Suppressor macrophage treated with lipopolysaccharide for 1 hour (primary cell): ENCODE measurements around the gene SRCAP.
"Not testable (repeated sequence)": the region's sequence is repeated elsewhere in the genome, so short reads cannot be mapped to it uniquely, and the experiment has no call there.

Experiments used
- DNase-seq, 3 donors: peaks; one replicate each; pipeline ENCODE4 v3.0.0-alpha.2; 2020 to 2022

Gene SRCAP

GRCh38 chr16:30664616-30665109 lies 34.3 kb upstream of the SRCAP start:
- no peak for DNase-seq

DNA sequence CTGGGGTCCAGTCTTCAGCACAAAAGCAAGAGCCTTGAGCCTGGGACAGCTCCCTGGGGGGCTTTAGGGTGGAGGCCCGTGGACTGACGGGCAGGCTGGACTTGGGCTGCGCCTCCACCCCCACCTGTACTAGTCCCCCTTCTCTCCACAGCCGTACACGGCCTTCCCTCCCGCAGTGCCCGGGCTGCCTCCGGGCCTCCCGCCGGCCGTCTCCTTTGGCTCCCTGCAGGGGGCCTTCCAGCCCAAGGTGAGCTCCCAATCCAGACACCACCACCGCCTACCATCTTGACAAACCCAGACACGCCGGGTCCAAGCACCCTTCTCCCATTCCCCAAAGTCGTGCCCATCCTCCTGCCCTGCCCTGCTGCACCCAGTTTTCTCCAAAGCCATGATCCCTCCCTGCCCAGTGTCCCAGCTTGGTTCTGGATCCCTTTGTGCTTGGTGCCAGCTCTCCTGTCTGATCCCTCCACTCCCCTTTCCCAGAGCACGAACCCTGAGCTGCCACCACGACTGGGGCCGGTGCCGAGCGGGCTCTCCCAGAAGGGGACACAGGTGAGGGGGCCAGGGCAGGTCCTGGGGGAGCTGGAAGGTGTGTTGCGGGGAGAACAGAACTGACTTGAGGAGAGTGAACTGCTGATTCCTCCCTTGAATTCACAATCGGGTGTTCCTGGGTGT lies 33.7 kb upstream of the SRCAP start:
- no peak for DNase-seq

DNA sequence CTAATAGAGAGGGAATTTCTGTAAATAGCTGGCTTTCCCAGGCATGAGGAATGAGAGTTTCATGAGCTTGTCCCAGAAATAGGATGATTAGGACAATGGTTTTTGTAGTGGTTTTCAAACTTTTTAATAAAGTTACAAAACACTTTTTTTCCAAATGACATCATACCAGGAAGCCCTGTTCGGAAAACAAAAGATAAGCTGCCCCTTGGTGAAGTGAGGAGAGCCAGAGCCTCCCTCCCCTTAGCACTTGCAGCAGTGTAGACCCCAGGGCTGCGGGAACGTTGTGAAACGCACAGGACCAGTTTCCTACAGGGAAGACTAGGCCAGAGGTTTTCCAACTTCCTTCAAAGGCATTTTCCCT lies 33.2 kb upstream of the SRCAP start:
- no peak for DNase-seq

DNA sequence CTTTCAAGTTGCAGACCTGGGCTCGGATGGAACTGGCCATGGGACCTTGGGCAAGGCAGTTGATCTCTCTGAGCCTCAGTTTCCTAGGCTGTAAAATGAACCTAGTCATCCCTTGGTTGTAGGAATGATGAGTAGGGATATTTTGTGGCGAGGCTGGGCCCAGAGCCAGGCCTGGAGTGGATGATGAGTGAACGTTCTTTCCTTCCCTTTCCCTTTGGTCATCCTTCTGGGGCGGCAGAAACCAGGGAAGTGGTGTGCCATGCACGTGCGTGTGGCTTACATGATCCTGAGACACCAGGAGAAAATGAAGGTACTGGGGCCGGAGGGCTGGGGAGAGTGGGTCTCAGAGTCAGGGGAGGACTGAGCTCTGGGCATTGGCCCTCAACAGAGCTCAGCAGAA lies 32.3 kb upstream of the SRCAP start:
- DNase-seq = no peak

GRCh38 chr16:30667361-30667905 lies 31.5 kb upstream of the SRCAP start:
- no peak for DNase-seq

DNA sequence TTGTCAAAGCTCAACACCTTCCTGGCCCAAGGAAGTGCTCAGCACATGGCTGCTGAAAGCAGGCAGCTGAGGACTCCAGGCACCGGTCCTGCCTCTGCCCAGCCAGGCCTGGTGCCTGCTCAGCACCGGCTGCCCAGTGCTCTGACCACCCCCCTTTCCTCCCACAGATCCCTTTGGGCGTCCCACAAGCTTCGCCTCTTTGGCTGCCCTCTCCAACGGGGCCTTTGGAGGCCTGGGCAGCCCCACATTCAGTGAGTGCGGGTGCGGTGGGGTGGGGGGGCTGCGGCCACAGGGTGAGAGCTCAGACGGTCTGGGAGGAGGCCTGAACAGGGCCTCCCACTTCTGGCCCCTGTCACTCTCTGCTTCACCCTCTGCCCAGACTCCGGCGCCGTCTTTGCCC lies 30.6 kb upstream of the SRCAP start:
- DNase-seq = no peak

DNA sequence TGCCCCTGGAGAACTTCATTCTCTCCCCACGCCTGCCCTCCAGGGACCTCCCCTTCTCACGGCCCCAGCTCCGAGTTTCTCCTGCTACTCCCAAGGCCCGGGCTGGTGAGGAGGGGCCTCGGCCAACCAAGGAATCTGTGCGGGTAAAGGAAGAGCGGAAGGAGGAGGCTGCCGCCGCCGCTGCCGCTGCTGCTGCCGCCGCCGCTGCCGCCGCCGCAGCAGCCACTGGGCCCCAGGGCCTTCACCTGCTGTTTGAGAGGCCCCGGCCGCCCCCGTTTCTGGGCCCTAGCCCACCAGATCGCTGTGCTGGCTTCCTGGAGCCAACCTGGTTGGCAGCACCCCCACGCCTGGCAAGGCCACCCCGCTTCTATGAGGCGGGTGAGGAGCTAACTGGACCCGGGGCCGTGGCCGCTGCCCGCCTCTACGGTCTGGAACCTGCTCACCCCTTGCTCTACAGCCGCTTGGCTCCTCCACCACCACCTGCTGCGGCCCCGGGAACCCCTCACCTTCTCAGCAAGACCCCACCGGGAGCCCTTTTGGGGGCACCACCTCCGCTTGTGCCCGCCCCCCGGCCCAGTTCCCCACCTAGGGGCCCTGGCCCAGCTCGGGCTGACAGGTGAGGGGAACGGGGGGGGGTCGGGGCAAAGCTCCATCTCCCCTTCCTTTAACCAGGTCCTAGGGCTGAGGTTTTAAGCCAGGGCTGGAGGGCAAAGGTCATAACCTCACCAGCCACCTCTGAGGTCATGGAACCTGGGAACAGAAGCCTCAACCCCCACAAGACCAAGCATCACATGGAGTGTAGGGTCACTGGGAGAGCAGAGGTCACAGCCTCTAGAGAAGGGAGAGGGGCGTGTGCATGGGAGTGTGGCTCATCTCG lies 29.7 kb upstream of the SRCAP start:
- DNase-seq = no peak

DNA sequence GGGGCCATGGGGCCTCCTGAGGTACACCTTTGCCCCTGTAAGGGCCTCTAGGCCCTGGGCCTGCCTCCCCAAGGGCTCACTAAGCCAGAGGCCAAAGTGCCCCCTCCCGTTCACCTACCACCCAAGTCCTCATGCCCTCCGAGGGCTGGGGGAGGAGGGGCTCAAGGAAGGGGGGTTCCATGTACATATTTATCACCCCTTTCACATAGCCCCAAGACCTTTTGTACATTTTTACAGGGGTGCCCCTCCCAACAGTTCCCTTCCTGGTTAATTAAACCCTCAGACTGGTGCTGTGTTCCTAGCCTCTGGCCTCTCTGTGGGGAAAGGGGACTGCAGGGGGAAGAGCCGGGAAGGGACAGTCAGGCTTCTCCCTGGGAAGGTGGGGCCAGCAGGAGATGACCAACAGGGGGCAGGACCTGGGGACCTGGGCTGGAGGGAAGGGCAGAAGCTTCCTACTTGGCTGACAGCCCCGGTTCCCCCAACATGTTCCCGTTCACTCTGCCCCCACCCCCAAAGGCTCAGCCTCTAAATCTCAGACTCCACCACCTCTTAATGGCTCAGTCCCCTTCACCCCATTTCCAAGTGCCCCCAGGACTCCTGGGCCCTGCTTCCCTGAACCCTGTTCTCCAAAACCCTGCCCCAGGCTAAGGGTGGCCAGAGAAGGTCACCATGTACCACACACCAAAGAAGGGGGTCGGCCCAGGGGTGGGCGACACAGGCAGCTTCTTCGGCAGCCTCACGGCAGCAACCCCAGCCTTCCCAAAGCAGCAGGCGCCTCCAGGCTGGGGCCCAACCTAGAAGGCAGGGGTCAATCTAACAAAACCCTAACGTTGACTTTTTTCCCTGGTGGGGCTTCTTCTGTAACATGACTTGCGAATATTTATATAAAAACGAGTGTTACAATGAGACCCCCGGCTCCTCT lies 28.8 kb upstream of the SRCAP start:
- no peak for DNase-seq

DNA sequence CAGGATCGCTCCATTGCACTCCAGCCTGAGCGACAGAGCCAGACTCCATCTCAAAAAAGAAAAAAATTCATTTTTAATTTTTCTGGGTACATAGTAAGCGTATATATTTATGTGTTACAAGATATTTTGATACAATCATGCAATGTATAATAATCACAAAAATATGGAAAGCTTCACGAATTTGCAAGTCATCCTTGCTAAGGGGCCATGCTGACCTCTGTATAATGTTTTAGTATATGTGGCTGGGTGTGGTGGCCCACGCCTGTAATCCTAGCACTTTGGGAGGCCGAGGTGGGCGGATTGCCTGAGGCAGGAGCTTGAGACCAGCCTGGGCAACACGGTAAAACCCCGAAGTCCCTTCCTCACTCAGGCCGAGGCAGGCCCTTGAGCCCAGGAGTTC lies 23.8 kb upstream of the SRCAP start:
- no peak for DNase-seq

DNA sequence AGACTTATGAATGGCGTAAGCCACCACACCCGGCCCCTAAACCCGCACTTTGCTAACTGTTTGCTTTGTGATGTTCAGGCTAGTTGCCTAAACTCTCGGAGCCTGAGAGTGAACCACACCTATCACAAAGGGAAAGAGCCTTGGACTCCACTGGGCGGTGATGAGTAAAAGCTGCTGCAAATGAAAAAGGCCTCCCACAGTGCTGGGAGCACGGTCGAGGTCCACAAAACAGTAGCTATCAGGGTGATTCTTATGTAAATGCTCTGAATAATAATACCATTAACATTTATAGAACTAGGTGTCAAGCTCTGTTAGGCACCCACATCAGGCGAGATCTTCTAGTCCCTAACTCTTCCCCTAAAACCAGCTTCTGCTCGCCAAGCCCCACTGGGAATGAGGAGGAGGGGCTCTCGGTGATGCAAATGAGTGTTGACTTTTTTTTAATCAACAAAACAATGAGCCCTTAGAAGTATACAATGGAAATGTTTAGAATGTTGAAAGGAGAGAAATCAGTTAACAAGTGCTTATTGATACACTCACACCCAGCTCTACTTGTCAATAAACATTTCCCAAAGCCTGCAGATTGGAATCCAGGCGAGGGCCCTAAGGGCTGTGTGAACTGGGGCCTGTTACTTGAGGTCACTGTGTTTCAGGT lies 20.9 kb upstream of the SRCAP start:
- no peak for DNase-seq

DNA sequence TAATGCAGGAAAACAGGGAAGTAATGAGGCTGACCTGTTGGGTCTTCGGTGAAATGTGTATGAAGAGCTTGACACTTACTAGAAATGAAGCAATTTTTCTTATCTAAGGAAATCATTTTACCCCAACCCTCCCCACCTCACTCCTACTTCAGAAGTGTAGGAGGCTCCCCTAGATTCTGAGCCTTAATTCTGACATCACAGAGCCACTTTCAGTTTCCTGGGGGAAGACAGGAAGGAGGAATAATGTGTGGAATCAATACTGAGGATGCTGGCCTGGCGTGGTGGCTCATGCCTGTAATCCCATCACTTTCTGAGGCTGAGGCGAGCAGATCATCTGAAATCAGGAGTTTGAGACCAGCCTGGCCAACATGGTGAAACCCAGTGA lies 20.4 kb upstream of the SRCAP start:
- no peak for DNase-seq

GRCh38 chr16:30680326-30680725 lies 18.6 kb upstream of the SRCAP start:
- no peak for DNase-seq

DNA sequence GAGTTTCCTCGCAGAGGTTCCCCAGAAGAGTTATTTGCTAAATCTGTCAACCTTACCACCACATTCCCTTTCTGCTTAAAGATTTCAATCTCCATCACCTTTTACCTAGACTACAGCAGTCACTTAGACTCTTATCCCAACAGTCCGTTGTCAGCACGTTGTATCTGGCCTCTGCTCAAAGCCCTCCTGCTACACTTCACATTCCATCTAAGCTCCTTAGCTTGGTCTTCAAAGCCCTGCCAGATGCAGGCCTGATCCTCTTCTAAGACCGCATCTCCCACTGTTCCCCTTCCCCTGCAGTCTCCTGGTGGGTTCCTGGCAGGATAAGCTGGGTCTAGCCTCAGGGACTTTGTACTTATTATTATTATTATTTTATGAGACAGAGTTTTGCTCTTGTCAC lies 10.3 kb upstream of the SRCAP start:
- no peak for DNase-seq

DNA sequence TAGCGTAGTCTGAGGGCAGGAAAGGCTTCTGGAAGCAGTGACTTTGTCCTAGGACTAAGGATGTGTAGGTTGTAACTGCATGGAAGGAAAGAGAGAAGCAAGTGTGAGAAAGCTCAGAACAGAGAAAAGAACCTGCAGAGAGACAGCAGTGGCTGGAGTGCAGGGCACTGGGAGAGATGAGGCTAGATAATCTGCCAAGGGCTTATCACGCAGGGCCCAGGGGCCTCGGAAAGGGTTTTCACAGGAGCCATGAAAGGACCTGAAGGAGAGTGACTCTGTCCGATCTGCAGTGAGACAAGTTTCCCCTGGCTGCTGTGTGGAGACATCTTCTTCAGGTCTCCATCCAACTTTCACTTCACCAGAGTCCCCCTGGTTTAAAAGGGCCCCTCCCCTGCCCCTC lies 7.1 kb upstream of the SRCAP start:
- DNase-seq = no peak

- peak; percentile 68 to 82 (median 78) for DNase-seq
These were observed 6.4 kb upstream of the SRCAP start for GRCh38 chr16:30692396-30693064.

DNA sequence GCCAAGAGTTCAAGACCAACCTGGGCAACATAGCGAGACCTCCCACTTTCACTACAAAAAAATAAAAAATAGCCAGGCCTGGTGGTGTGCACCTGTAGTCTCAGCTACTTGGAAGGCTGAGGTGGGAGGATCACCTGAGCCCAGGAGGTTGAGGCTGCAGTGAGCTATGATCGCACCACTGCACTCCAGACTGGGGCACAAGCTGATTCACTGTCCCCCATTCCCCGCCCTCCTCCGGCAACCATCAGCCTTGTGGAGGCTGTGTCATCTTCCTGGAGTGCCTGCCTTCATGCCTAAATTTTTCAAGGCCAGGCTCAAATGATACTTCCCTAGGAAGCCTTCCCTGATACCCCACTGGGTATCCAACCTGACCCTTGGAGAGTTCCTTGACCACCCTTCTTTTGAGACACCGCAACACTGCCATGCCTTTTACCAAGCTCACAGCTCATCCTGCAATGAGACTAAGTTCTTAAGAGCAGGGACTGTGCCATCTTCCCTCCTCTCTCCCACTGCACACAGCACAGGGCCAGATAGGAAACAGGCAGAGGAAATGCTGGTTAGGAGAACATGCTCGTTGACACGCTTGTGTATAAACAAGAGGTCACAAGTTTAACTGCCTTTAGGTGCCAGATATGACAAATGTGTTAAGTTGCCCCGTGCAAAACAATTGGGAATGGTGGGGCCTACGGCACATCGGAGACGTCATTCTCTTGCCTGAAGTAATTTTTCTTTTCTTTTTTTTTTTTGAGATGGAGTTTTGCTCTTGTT lies 3.9 kb upstream of the SRCAP start:
- peak; percentile 32 to 35 (median 35) for DNase-seq

DNA sequence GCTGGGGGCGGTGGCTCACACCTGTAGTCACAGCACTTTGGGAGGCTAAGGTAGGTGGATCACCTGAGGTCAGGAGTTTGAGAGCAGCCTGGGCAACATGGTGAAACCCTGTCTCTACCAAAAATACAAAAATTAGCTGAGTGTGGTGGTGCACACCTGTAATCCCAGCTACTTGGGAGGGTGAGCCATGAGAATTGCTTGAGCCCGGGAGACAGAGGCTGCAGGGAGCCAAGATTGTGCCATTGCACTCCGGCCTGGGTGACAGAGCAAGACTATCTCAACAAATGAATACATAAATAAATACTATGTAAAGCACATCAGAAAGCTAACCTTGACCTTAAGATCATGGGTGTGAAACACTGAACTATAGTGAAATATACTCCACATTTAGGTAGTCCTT lies 2.3 kb upstream of the SRCAP start:
- DNase-seq = not testable (repeated sequence)

DNA sequence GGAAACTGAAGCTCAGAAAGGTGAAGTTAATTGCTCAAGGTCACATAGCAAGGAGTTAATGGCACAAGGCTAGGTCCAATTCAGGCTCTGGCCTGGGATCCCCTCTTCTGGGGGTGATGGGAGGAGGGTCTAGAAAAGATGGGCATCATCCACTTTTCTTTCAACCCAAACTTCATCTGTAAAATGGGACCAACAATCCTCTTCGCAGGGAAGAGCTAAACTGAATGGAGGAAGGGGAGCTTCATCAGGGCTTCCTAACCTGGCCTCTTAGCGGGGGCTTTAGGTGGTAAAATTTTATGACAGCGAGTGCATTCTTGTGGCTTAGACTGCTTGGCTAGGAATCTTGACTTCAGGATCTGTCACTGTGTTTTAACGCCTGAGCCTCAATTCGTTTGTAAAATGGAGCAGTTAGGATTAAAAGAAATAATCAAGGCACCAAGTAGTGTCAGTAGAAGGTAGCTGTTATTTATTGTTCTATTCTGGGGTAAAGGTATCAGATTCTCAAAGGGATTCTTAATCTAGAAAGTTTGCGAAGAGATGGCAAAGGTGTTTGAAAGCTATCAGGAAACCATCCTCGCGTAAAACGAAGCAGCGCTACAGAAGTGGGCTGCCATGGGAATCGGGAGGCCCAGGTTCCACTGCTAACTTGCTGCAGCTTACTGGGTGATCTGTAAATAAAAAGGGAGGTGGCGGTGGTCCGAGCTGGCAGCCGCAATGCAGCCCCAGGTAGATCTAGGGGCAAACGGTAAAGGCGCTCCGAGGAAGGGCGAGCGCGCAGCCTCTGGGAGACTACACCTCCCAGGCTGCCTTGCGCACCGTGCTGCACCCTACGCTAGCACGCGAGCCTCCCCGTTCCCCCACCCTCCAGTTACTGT lies 1.5 kb upstream of the SRCAP start:
- DNase-seq = no peak

DNA sequence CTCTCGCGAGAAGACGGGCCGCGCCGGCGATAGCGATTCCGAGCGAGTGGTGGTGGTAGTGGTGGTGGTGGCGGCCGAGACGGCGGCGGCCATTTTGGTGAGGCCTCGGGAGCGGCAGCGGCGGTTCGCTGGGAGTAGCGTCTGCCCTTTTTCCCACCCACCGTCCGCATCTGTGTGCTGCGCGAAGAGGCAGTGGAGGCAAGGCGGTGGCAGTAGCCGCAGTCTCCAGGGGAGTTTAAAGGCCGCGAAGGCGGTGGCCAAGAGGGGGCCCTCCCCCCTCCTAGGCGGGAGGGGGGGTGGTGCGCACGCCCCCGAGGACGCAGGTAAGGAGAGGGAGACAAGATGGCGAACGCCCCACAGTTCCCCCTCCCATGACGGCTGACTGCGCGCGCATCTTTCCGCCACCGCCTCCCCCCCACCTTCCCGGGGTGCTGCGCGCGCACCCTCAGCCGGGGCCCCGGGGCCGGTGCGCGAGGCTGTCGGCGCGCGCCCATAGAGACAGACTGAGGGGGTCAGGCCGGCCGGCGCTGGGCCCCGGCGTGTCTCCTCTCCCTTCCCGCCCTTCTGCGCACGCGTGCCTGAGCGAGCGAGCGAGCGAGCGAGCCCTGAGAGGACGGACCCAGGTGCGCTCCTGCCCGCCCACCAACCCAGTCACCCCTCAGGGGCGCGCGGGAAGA lies 694 bp upstream of the SRCAP start:
- DNase-seq = peak; percentile 98
